ENCODE results near the gene IFRD2.
A peak's percentile ranks its signal among the peaks of the same experiment; 100 is the strongest.

DNA sequence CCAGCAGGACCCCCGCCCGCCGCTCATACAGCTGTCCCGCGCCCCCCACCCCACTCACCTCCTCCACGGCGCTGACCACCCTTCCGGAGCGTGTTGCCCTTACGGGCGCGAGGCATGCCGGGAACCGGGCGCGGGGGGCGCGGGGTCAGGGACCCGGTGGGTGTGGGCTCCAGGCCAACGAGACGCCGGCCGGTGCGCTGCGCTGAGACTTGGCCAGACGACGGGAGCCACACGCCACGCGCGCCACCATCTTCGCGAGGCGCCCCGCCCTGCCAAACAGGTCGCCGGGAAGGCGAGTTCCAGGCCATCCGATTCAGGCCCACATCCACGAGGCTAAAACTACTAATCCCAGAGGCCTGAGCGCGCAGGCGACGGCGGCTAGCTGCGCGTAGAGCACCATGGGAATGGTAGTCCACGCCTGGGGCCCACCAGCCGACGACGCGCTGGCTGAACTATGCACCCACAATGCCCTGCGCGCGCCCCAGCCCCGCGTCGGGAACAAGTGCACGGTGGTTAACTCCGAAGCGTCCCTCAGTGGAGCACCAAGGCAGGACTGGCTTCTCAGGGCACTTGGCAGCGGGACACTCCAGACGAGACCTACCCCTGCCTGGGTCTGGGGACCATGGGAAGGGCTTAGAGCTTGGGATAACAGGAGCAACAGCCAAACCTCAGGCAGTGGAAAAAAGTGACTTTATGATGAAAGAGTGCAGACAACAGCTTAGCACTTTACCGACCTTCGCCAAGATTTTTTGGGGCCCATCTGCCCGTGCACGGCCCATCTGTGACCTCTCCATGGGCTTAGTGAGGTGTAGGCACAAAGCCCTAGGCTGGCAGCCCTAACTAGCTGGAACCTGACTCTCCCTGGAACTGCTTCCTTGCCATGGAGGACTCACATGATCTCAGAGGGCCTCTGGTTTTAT lies at the start of gene IFRD2:
- TF ChIP-seq CBFB (CRISPR knock-in tag; IDR thresholded peaks at IDR 0.05) = peak; percentile 89
- TF ChIP-seq, protein P1, sequence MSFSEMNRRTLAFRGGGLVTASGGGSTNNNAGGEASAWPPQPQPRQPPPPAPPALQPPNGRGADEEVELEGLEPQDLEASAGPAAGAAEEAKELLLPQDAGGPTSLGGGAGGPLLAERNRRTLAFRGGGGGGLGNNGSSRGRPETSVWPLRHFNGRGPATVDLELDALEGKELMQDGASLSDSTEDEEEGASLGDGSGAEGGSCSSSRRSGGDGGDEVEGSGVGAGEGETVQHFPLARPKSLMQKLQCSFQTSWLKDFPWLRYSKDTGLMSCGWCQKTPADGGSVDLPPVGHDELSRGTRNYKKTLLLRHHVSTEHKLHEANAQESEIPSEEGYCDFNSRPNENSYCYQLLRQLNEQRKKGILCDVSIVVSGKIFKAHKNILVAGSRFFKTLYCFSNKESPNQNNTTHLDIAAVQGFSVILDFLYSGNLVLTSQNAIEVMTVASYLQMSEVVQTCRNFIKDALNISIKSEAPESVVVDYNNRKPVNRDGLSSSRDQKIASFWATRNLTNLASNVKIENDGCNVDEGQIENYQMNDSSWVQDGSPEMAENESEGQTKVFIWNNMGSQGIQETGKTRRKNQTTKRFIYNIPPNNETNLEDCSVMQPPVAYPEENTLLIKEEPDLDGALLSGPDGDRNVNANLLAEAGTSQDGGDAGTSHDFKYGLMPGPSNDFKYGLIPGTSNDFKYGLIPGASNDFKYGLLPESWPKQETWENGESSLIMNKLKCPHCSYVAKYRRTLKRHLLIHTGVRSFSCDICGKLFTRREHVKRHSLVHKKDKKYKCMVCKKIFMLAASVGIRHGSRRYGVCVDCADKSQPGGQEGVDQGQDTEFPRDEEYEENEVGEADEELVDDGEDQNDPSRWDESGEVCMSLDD (CRISPR knock-in tag; IDR thresholded peaks at IDR 0.05; ENCODE audit: borderline replicate concordance) = no peak
- TF ChIP-seq, protein P2, sequence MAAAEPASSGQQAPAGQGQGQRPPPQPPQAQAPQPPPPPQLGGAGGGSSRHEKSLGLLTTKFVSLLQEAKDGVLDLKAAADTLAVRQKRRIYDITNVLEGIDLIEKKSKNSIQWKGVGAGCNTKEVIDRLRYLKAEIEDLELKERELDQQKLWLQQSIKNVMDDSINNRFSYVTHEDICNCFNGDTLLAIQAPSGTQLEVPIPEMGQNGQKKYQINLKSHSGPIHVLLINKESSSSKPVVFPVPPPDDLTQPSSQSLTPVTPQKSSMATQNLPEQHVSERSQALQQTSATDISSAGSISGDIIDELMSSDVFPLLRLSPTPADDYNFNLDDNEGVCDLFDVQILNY (CRISPR knock-in tag; conservative IDR thresholded peaks at IDR 0.05) = peak; percentile 62; the same call in 1 of the 2 replicates
- TF ChIP-seq ZNF790 (CRISPR knock-in tag; IDR thresholded peaks at IDR 0.05; ENCODE audit: borderline replicate concordance) = peak; percentile 87; the same call in 1 of the 2 replicates
- TF ChIP-seq NBN (conservative IDR thresholded peaks at IDR 0.05) = no peak
- no peak for TF ChIP-seq ETV6 (CRISPR knock-in tag; conservative IDR thresholded peaks at IDR 0.05)
- TF ChIP-seq, protein P3, sequence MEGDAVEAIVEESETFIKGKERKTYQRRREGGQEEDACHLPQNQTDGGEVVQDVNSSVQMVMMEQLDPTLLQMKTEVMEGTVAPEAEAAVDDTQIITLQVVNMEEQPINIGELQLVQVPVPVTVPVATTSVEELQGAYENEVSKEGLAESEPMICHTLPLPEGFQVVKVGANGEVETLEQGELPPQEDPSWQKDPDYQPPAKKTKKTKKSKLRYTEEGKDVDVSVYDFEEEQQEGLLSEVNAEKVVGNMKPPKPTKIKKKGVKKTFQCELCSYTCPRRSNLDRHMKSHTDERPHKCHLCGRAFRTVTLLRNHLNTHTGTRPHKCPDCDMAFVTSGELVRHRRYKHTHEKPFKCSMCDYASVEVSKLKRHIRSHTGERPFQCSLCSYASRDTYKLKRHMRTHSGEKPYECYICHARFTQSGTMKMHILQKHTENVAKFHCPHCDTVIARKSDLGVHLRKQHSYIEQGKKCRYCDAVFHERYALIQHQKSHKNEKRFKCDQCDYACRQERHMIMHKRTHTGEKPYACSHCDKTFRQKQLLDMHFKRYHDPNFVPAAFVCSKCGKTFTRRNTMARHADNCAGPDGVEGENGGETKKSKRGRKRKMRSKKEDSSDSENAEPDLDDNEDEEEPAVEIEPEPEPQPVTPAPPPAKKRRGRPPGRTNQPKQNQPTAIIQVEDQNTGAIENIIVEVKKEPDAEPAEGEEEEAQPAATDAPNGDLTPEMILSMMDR (CRISPR knock-in tag; IDR thresholded peaks at IDR 0.05) = peak; percentile 53
- 0 out of 2 replicates have a peak, but pooled peaks have one; percentile 35 for TF ChIP-seq MIXL1 (CRISPR knock-in tag; IDR thresholded peaks at IDR 0.05)
- TF ChIP-seq JUND (CRISPR knock-in tag; IDR thresholded peaks at IDR 0.05) = no peak; the same call in 1 of the 2 replicates

Measured in HepG2 (cell line).